GM18526 (cell line): ENCODE measurements around the gene PHOSPHO2.

Source experiments
- POLR2A ChIP-seq: IDR thresholded peaks from 3 replicates; pipeline ENCODE4 v1.6.1; 2011; ENCODE audit not compliant: insufficient read length; ENCODE audit errors: extremely low read depth

The PHOSPHO2 gene

GRCh38 chr2:169709981-169710380 is 15.7 kb downstream of the PHOSPHO2 start:
- no peak for TF ChIP-seq POLR2A

GRCh38 chr2:169711751-169712509 is 17.7 kb downstream of the PHOSPHO2 start:
- no peak for TF ChIP-seq POLR2A

GRCh38 chr2:169712791-169713227 is 18.5 kb downstream of the PHOSPHO2 start:
- no peak for TF ChIP-seq POLR2A

- TF ChIP-seq POLR2A, result no peak
Measured at GRCh38 chr2:169713331-169713730, 19.1 kb downstream of the PHOSPHO2 start.

GRCh38 chr2:169714699-169715098 is 20.4 kb downstream of the PHOSPHO2 start:
- no peak for TF ChIP-seq POLR2A

GRCh38 chr2:169715379-169716237 is 21.3 kb downstream of the PHOSPHO2 start:
- TF ChIP-seq POLR2A, result no peak

- no peak for TF ChIP-seq POLR2A
Measured at GRCh38 chr2:169716238-169716886, 22.1 kb downstream of the PHOSPHO2 start.

- no peak for TF ChIP-seq POLR2A
Measured at GRCh38 chr2:169716938-169717690, 22.8 kb downstream of the PHOSPHO2 start.

- TF ChIP-seq POLR2A, result no peak
Measured at GRCh38 chr2:169717691-169718063, 23.4 kb downstream of the PHOSPHO2 start.

GRCh38 chr2:169718930-169719504 is 24.7 kb downstream of the PHOSPHO2 start:
- no peak for TF ChIP-seq POLR2A

GRCh38 chr2:169721016-169721415 is 26.7 kb downstream of the PHOSPHO2 start:
- TF ChIP-seq POLR2A, result no peak

- no peak for TF ChIP-seq POLR2A
Measured at GRCh38 chr2:169727065-169727464, 32.8 kb downstream of the PHOSPHO2 start.

- no peak for TF ChIP-seq POLR2A
Measured at GRCh38 chr2:169729274-169729605, 35.0 kb downstream of the PHOSPHO2 start.

GRCh38 chr2:169732075-169732474 is 37.8 kb downstream of the PHOSPHO2 start:
- TF ChIP-seq POLR2A, result no peak
